ENCODE results near the gene TTC39A.
"Not testable (repeated sequence)": the region's sequence is repeated elsewhere in the genome, so short reads cannot be mapped to it uniquely, and the experiment has no call there.

The TTC39A gene

DNA sequence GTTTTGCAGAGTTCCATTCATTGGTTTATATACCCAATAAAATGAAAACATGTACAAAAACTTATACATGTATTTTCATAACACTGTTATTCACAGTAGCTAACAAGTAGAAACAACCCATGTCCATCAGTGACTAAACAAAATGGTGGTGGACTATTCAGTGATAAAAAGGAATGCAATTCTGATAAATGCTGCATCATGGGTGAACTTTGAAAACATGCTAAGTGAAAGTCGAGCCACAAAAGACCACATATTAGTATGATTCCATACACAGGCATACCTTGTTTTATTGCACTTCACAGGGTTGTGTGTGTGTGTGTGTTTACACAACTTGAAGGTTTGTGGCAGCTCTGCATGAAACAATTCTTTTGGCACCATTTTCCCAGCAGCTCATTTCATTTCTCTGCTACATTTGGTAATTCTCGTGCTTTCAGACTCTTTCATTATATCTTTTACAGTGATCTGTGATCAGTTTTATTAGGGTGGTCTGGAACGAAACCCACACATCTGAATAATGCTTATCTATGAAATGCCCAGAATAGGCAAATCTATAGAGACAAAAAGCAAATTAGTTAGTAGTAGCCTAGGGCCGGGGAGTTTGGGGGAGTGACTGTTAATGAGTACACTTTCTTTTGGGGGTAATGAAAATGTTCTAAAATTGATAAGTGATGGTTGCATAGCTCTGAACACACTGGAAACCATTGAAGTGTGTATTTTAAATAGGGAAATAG lies 67.0 kb downstream of the TTC39A start:
- no peaks in the 10 kb centered on the region for H3K4me1 ChIP-seq

GRCh38 chr1:51255331-51255730 lies 75.0 kb downstream of the TTC39A start:
- DNase-seq: no peak
- Histone ChIP-seq H3K36me3 (no peaks in the 10 kb centered on the region), H3K27me3 (no peaks in the 10 kb centered on the region), H3K9me3 (no peaks in the 10 kb centered on the region), H3K4me1 (no peaks in the 10 kb centered on the region), H3K4me3 (ENCODE audit: low read depth, low read length) (no peak overlapping the region)
- TF ChIP-seq CTCF (IDR thresholded peaks at IDR 0.05; ENCODE audit: low read depth, low read length): no peak

More for the DNA sequence above, 67.0 kb downstream of the TTC39A start:
- Histone ChIP-seq H3K36me3 (no peaks in the 10 kb centered on the region), H3K9me3 (no peaks in the 10 kb centered on the region), H3K27me3 (no peaks in the 10 kb centered on the region), H3K4me3 (ENCODE audit: low read depth, low read length) (no peak overlapping the region)
- DNase-seq: no peak
- no peak for TF ChIP-seq CTCF (IDR thresholded peaks at IDR 0.05; ENCODE audit: low read depth, low read length)

DNA sequence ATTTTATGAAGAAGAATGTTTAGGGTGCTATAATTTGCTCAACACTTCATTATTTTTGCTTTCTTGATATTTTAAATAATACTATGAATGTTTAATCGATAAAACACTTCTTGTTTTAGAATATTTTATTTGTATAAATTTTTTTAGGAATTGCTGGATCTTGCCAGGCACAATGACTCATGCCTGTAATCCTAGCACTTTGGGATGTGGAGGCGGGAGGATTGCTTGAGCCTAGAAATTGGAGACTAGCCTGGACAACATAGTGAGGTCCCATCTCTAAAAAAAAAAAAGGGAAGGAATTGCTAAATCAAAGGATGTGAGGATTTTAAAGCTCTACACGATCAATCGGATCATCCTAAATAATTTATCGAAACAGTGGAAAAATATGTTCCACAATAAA lies 76.7 kb downstream of the TTC39A start:
- no peaks in the 10 kb centered on the region for H3K27me3 ChIP-seq
- H3K4me3 ChIP-seq (ENCODE audit: low read depth, low read length): no peak overlapping the region
- no peaks in the 10 kb centered on the region for H3K9me3 ChIP-seq
- no peaks in the 10 kb centered on the region for H3K4me1 ChIP-seq
- DNase-seq: no peak
- no peaks in the 10 kb centered on the region for H3K36me3 ChIP-seq
- TF ChIP-seq CTCF (IDR thresholded peaks at IDR 0.05; ENCODE audit: low read depth, low read length): no peak

DNA sequence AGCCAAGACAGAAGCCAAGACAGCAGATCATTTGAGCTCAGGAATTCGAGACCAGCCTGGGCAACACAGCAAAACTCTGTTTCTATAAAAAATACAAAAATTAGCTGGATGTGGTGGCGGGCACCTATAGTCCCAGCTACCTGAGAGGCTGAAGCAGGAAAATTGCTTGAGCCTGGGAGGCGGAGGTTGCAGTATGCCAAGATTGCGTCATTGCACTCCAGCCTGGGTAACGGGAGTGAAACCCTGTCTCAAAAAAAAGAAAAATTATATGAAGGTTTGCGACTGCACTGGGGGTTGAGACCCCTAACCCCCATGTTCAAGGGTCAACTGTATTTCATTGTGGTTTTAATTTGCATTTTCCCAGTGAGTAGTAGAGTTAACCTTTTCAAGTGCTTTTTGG lies 78.0 kb downstream of the TTC39A start:
- no peak for TF ChIP-seq CTCF (IDR thresholded peaks at IDR 0.05; ENCODE audit: low read depth, low read length)
- no peak for DNase-seq
- no peaks in the 10 kb centered on the region for H3K9me3 ChIP-seq
- H3K36me3 ChIP-seq: no peaks in the 10 kb centered on the region
- H3K27me3 ChIP-seq: no peaks in the 10 kb centered on the region
- no peaks in the 10 kb centered on the region for H3K4me1 ChIP-seq
- H3K4me3 ChIP-seq (ENCODE audit: low read depth, low read length): no peak overlapping the region

- not testable (repeated sequence) for H3K36me3 ChIP-seq; H3K4me3 ChIP-seq (ENCODE audit: low read depth, low read length); H3K9me3 ChIP-seq; H3K4me1 ChIP-seq; DNase-seq; H3K27me3 ChIP-seq
Measured at GRCh38 chr1:51251165-51251564, 79.2 kb downstream of the TTC39A start.

DNA sequence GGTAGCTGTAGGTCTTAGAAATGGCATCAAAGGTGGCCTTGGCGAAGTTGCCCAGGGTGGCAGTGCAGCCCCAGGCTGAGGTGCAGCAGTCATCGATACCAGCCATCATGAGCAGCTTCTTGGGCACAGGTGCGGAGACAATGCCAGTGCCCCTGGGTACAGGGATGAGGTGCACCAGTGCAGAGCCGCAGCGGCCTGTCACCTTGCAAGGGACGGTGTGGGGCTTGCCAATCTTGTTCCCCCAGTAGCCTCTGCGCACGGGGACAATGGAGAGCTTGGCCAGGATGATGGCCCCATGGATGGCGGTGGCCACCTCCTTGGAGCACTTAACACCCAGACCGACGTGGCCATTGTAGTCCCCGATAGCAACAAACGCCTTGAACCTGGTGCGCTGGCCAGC lies 79.6 kb downstream of the TTC39A start:
- H3K36me3 ChIP-seq; H3K9me3 ChIP-seq; H3K4me1 ChIP-seq; H3K4me3 ChIP-seq (ENCODE audit: low read depth, low read length); H3K27me3 ChIP-seq; DNase-seq: not testable (repeated sequence)

DNA sequence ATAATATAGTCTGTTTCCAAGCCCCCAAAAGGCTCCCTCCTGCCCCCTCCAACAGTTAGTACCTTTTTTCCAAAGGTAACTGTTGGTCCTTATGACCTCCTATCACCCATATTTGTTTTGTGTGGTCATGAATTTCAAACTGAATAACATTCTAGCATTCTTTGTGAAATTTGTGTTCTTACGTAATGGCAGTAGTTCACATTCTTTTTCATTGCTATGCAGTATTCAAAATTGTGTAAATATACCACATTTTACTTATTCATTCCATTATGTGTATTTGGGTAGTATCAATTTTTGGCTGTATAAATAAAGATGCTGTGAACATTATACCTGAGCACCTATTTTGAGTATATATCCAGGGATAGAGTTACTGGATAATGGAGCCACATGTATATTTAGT lies 80.9 kb downstream of the TTC39A start:
- Histone ChIP-seq H3K4me1 (no peaks in the 10 kb centered on the region), H3K9me3 (no peaks in the 10 kb centered on the region), H3K4me3 (ENCODE audit: low read depth, low read length) (no peak overlapping the region), H3K27me3 (no peaks in the 10 kb centered on the region), H3K36me3 (no peaks in the 10 kb centered on the region)
- no peak for DNase-seq
- no peak for TF ChIP-seq CTCF (IDR thresholded peaks at IDR 0.05; ENCODE audit: low read depth, low read length)

All from BE2C (cell line).